GM19239 (cell line): ENCODE data around the gene ALDH3B2.
A peak's percentile ranks its signal among the peaks of the same experiment; 100 is the strongest.
"Not testable (repeated sequence)": the region's sequence is repeated elsewhere in the genome, so short reads cannot be mapped to it uniquely, and the experiment has no call there.

Experiments used
- DNase-seq: peaks from one replicate; pipeline ENCODE4 v3.0.0; 2011; ENCODE audit warnings: low spot score; ENCODE audit not compliant: insufficient read length
- FAIRE-seq: peaks from 2 replicates; lab custom pipeline; 2011; peaks lifted over from hg19 to GRCh38; lab: Jason Lieb, UNC

ALDH3B2 gene

DNA sequence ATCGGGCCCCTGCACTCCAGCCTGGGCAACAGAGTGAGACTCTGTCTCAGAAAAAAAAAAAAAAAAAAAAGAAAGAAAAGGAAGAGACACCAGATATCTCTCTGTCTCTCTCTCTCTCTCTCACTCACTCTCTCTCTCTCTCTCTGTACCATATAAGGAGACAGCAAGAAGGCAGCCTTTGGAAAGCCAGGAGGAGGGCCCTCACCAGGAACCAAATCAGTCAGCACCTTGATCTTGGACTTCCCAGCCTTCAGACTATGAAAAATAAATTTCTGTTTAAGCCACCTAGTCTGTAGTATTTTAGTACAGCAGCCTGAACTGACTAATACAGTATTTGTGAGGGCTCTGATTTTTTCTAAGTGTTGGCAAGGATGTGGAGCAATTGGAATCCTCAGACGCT lies 13.6 kb upstream of the ALDH3B2 start:
- DNase-seq, result no peak
- FAIRE-seq, result no peak

DNA sequence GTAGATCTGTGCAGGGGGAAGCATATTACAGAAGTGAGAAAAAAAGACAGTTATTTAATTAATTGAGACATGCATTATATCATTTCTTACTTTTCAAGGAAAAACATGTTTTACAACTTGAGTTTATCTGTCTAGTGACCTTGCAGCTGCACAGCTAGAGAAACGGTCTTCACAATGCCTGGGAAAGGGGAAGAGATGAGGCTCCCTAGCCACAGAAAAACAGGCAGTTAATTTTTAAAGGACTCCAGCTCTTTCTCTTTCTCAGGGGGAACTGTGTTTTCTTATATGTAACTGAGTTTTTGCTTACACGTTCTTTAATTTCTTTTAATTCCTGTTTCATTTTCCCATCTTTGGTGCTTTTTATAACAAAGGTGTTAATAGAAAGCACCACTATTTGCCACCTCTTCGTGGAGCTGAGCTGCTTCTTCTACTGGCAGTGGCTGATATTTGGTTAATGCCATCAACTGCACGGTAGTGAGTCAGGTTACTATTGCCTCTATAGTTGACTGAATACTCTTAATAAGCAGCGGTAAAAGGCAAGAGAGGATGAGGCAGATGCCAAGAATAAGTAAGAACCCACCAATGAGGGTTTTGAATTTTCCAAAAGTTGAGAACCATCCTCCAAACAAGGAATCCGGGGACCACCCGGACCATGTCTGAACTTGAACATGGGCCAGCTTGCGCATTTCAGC lies 11.4 kb upstream of the ALDH3B2 start:
- FAIRE-seq, result peak; percentile 54
- DNase-seq, result not testable (repeated sequence)

DNA sequence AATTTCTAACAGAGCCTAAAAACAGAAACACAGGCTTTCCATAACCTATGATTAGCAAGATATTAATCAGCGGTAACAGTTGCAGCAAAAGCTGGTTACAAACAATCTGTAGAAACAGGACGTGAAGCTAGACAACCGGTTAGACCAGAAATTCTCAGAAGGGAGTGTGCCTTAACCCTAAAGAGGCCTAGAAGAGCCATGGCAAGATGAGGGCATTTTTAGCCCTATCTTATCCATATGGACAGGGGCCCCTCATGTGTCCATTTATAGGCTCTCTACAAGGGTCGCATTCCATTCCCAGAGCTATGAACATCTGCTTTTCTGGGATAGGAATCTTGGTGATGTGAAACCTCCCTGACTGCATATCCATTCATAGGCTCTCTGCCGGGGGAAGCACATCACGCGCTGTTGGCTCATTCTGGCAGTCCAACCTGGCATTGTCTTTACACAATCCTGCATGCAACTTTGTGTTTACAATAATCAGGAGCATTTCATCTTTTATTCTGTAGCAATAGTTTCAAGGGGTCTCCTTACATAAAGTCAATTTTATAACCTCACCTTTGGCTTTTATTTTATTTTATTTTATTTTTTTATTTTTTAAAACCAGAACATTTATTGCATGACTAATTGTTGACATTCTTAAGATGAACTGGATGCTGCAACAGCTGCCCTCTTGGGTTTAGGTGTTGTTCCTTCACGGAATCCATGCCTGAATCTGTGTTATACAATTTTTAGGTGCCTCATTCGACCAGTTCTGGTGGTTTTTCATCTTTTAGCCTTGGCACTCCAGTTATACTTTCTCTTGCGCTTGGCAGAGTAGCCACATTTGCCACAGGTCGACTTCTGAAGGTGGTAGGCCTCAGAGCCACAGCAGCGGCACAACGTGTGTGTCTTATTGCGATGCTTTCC lies 8.0 kb upstream of the ALDH3B2 start:
- FAIRE-seq, DNase-seq: not testable (repeated sequence)

DNA sequence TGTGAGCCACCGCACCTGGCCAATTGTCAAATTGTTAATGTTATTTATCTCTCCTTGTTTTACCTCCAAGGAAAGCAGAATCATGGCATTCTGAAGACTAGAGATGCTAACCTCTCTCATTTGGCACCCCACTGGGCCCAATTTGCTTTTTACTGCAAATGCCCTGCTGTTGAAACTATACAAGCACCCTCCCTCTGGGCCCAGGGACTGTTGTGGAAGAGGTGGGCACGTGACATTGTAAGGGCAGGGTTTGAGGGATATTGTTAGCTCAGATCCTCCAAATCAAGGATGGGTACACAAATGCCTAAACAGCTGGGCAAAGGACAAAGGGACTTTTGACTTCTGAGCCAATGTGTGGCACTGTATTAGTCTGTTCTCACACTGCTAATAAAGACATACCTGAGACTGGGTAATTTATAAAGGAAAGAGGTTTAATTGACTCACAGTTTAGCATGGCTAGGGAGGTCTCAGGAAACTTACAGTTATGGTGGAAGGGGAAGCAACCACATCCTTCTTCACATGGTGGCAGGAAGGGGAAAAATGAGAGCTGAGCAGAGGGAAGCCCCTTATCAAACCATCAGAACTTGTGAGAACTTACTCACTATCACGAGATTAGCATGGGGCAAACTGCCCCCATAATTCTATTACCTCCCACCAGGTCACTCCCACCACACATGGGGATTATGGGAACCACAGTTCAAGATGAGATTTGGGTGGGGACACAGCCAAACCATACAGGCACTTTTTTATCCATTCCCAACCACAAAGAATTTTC lies 6.5 kb upstream of the ALDH3B2 start:
- no peak for DNase-seq
- FAIRE-seq, result no peak

DNA sequence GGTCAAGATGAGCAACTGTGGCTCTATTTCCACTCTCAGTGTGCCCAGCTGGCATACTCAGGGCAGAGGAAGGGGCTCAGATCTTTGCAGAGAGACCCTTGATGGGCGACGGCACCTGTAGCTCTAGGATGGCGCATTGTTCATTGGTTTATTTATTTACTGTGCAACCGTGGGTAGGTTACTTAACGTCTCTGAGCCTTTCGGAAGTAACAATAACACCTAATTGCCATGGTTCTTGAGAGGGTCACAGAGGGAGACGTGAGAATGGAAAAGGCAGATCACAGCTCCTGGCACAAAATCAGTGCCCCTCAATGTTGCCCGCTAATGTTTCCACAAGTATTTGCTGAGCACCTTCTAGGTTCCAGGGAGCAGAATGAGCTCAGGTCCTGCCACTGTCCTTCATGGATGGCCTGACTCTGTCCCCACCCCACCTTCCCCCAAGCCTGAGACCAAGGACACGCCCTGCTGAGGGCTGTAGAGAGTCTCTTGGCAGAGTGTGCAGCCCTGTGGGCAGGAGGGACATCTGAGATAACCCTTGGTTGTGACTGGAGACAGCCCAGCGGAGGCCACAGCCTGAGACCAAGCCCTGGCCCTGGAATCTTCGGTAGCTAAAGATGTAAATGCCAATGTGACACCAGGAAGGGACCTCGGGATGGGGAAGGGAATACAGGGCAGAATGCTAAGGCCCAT lies 780 bp upstream of the ALDH3B2 start:
- DNase-seq (no peak), FAIRE-seq (no peak)

DNA sequence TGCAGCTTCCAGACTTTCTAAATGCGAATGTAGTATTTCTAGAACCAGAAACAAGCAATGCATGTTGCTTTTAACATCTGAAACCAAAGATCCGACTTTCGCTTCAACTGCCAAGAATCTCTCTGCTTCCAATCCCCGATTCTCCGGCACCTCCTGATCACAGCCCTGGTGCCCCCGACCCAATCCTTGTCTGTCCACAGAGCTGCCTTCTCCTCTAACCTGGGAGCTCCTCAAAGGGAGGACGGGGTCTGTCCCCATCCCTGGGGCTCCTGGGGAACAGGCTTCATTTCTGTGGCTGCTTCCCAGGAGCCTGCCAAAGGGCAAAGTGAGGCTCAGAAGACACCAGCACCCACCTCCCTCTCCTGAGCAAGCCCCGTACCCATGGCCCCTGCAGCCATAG lies 521 bp downstream of the ALDH3B2 start:
- FAIRE-seq, result no peak

DNA sequence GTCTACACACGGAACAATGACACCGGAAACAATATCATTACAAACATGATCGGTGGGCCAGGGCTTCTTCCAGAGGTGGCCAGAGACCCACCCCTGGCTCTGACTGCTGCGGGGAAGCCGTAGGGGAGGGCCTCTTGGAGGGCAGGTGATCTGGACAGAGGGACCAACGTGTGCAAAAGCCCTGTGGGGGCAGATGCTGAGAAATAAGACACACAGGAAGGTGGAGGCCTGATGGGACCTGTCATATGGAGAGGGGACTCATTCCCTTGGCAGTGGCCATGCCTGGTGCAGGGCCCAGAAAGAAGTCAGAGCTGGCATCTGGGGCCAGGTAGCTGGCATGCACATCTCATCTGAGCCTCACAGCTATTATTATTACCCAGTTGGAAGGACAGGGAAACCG lies 1.1 kb downstream of the ALDH3B2 start:
- FAIRE-seq, result no peak
- DNase-seq, result no peak

More for the DNA sequence above, 521 bp downstream of the ALDH3B2 start:
- no peak for DNase-seq

DNA sequence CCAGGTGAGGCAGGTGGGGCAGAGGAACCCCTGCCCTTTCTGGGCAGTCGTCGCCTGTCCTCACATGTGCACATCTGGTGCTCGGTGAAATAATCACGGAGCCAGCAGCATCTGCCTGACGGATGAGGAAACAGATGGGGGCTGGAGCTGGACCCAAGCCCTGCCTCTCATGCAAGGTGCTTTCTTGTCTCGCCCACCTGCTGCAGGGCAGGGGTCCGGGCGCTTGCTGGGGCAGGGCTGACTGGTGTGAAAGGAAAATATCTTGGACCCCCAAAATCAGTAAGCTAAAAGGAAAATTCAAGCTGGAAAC lies 3.3 kb downstream of the ALDH3B2 start:
- DNase-seq (no peak), FAIRE-seq (no peak)

DNA sequence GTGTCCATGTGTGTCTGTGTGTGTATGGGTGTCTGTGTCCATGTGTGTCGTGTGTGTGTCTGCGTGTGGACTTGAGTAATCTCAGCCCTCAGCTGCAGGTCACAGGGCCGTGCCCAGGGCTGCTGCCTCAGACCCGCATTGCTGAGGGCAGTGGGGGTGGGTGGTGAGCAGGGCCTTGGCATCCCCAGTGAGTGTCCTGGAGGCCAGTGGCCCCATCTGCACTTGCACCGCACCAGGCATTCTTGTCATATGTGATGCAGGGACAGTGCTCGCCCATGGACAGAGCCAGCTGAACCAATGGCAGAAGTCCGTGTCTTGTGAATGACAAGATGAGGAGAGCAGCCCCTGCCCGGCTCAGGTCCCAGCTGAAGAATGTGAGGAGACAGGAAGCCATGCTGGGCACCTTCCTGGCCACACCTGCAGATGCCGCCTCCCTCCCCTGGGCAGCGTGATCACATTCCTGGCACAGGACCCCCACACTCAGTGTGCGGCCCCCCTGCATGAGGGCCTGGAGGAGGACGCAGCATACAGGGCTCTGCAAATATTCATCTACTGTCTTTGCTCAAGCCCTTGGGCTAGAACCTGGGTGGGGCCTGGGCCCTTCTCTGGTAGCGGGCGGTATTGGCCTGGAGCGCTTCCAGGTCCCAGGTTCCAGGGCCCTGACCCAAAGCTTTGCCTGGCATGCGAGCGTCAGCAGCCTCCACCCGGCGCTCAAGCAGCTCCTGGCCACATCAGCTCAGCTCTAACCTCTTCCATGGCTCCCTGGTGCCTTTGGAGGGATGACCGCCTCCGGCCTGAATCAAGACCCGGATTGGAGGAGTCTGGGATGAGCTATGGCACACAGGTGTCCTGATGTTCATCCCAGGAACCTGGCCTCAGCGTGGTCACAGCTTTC lies 3.9 kb downstream of the ALDH3B2 start:
- FAIRE-seq (no peak), DNase-seq (no peak)

DNA sequence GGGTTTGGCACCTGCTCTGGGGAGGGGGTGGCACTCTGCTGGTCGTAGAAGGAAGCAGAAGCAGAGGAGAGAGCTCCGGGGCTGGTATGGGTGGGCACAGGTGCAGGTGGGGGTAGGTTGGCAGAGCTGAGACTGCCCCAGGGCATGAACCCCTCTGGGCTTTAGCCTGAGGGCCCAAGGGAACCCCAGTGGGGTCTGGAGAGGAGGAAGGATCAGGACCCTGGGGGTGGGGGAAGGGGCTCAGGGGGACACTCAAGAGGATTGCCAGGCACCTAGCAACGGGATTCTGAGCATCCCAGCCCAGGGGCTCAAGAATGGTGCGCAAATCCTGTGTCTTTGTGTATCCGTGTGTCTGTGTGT lies 6.3 kb downstream of the ALDH3B2 start:
- FAIRE-seq (no peak), DNase-seq (no peak)

DNA sequence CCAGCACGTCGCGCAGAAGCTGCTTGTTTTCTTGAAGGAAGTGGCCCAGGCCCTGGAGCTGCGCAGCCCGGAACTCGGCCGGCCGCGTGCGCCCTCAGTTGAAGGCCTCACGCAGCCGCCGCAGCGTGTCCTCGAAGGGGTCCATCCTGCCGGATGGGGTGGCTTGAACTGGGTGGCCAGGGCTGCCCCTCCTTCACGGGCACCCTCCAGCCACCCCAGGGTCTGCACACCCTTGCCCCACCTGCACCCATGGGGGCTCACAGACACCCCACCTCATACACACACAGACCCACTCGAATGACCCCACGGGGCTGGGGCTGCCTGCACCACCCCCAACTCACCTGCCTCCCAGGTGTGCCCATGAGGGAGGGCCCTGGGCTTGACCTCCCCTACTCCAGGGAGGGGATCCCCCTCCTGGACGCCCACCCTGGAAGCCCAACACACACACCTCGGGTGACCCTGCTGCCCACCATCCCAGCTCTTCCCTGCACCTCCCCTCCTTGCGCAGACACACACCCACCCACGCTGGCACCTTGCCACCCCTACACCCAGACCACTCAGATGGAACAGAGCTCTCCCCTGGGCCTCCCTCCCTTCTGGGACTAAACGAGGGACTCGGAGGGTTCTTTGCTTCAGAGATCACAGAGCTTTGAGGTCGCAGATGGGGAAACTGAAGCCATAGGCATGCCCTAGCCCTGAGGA lies 6.8 kb downstream of the ALDH3B2 start:
- no peak for DNase-seq
- FAIRE-seq, result no peak

DNA sequence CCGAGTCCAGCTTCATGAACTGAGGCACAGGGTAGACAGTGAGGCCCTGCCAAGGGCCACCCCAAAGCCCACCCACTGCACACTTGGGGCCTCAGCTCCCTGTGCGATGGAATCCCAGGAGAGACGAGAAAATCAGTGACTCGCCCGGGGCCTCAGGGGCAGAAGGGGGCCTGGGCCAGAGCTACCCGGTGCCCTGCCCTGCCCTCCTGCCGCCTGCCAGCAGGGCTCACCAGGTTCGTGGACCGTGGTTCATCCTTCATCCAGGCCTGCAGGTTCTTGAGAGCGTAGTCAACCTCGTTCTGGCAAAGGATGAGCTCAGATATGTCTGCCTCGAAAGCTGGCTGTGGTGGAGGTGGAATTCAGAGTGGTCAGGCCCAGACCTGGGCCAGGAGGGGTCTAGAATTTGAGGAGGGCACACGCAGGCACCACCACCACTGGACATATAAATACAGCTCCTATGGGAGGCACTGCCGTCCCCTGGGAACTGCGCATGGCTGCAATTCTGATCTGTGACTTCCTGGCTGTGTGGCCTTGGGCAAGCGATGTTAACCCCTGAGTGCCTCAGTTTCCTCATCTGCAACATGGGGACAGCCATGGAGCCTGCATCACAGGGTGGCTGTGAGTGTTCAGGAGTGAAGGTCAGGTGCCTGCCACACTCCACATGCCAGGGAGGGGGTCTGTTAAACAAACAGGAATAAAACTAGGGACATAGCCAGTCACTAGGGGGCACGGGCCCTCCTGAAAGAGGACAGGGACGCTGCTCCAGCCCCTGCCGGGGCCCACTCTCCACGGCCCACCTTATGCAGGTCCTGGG lies 7.5 kb downstream of the ALDH3B2 start:
- FAIRE-seq (no peak), DNase-seq (no peak)

DNA sequence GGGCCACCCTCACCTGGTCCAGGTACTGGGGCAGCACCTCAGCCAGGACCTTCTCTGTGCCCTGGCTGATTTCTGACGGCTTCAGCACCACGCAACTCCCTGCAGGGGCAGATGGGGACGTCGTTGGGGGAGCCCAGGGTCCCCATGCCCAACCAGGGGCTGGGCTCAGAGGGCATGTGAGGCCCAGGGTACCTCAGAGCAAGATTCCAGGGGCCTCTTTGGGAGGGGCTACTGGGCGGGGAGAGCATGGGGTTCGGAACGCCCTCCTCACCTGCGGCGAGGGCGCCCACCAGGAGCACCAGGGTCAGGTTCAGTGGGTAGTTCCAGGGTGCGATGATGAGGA lies 8.1 kb downstream of the ALDH3B2 start:
- FAIRE-seq (no peak), DNase-seq (no peak)

DNA sequence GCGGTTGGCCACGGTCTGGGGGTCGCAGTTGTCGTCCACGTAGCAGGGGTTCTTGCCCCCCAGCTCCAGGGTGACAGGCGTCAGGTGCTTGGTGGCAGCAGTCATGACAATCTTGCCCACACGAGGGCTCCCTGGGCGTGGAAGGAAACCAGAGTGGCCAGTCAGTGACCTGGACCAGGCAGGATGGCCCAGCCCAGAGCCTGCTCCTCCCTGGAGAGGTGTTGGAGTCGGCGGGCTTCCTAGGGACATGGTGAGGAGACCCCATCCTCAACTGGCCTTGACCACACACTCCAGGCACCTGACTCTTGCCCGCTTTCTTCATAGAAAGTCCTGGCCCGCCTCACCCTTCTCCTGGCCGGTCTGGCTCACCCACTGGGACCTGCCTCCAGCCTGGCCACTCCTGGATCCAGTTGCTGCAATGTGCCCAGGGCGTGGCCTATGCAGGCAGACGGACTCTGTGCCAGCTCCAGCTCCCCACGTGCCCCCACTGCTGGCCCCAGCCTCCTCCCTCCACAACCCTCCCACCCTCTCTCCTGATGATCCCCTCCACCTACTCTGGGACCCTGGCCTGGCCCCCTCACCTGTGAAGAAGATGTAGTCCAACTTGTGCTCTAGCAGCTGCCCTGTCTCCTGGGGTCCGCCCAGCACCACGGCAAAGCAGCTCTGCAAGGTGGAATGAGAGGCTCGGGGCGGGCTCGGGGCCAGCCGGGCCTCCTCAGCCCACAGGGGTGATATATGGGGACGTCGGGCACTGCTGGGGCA lies 8.7 kb downstream of the ALDH3B2 start:
- FAIRE-seq, result no peak

DNA sequence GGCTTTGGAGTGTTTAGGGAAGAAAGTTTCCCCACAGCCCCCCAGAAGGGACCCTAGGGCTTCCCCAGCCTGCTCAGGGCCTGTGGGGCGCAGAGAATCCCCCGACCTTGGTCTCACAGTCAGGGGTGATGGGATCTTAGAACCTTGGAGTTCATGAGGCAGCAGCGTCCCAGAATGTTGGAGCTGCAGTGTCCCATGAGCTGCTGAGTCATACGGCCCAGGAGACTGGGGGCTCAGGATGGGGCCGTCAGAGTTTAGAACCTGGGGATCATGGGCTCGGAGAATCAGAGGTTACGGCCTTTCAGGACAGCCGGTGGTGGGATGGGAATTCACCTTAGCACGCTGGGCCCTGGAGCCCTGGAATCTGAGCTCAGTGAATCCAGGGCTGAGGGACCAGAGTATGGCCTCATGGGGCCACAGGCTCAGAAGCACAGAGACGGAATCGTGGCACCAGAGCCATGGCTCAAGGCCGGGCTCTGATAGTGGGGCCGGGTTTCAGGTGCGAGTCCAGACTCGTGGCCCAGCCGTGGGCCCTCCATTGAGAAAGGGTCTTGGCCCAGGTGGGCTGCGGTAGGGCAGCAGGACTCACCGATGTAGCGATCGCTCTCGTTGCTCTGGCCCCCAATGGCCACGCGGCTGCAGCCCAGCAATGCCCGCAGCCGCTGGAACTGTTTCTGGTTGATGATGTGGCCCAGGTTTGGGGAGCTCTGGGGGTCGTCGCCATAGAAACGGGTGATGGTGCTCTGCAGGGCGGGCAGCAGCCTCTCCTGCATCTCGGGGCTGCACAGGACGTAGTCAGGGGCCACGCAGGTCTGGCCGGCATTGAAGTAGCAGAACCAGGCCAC lies 9.5 kb downstream of the ALDH3B2 start:
- FAIRE-seq, result no peak

More for the DNA sequence above, 8.7 kb downstream of the ALDH3B2 start:
- no peak for DNase-seq

DNA sequence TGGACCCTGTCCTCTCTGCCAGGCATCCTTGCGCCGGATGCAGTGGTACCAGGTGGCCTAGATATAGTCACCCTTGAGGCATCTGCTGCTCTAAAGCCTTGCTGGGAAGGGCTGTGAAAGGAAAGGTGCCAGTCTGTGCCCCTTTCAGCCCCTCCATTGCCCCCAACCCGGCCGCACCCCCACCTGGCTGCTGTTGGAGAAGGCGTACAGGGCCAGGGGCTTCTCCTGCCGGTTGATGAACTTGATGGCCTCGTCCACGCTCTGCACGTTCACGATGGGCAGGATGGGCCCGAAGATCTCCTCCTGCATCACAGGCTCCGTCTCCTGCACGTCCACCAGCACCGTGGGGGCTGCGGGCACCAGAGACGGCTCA lies 10.2 kb downstream of the ALDH3B2 start:
- DNase-seq (no peak), FAIRE-seq (no peak)

More for the DNA sequence above, 9.5 kb downstream of the ALDH3B2 start:
- DNase-seq, result no peak
